MM.1S (cell line): ENCODE results near the gene RNF126.

Source experiments
- CTCF ChIP-seq: fragments of 300-600 bp; sonication (generic); IDR thresholded peaks from 2 replicates; pipeline ENCODE4 v1.5.1; 2016; ENCODE audit warnings: antibody characterized with exemption, low read length, mixed read lengths
- EZH2 ChIP-seq: fragments of 300-600 bp; sonication (generic); optimal IDR thresholded peaks from 2 replicates; pipeline ENCODE3; 2017; ENCODE audit warnings: low read depth, mild to moderate bottlenecking, antibody characterized with exemption, low read length, mixed read lengths
- EZH2phosphoT487 ChIP-seq: fragments of 300-600 bp; sonication (generic); IDR thresholded peaks from 2 replicates; pipeline ENCODE4 v1.6.1; 2018; ENCODE audit warnings: antibody characterized with exemption, low read length

- no peak for TF ChIP-seq EZH2
- TF ChIP-seq CTCF, result no peak
- no peak for TF ChIP-seq EZH2phosphoT487
These were observed 11.0 kb downstream of the RNF126 start for GRCh38 chr19:651991-652390.
